K562 (cell line): ENCODE measurements around the gene CARM1. TPM values are rescaled to one million over a fixed set of nuclear protein-coding genes. Genes with fewer than 3 reads are reported as not detected.
A peak's percentile ranks its signal among the peaks of the same experiment; 100 is the strongest.

Experiments used
- ATF6 ChIP-seq: sonication (generic); formaldehyde crosslinking; IDR thresholded peaks from 2 replicates; pipeline ENCODE4 v1.4.0; 2020; ENCODE audit warnings: mild to moderate bottlenecking, missing genetic modification reagents
- BCOR ChIP-seq: fragments of 450-650 bp; IDR thresholded peaks from 2 replicates; pipeline ENCODE4 v1.6.1; 2016
- CLOCK ChIP-seq: fragments of 250-450 bp; sonication (Bioruptor Pico); IDR thresholded peaks from 2 replicates; pipeline ENCODE4 v1.4.0; 2020; ENCODE audit warnings: mild to moderate bottlenecking, moderate library complexity, borderline replicate concordance
- ID3 ChIP-seq, 2 experiments: fragments of 250-450 bp in 1 of 2; fragments of 450-650 bp in 1 of 2; sonication (Bioruptor Pico) in 1 of 2; IDR thresholded peaks; 2 replicates each; pipeline versions ENCODE4 v1.6.1 to v1.8.0; 2016 to 2021; ENCODE audit warnings: mild to moderate bottlenecking in 2 of 2, moderate library complexity in 2 of 2, missing compliant biosample characterization in 1 of 2, missing genetic modification characterization in 1 of 2
- LCOR ChIP-seq: sonication (generic); formaldehyde crosslinking; IDR thresholded peaks from 2 replicates; pipeline ENCODE4 v1.8.0; 2022; ENCODE audit warnings: mild to moderate bottlenecking, missing genetic modification reagents
- PBX2 ChIP-seq, 2 experiments: IDR thresholded peaks in 1 of 2; conservative IDR thresholded peaks in 1 of 2; 2 replicates each; pipeline ENCODE4 v1.6.1; 2016; ENCODE audit warnings: low read depth in 2 of 2, mild to moderate bottlenecking in 1 of 2, missing compliant biosample characterization in 1 of 2, missing genetic modification characterization in 1 of 2, moderate library complexity in 1 of 2
- PRPF4 ChIP-seq: fragments of 200-400 bp; formaldehyde crosslinking; IDR thresholded peaks from one replicate; pipeline ENCODE4 v1.6.1; 2017; ENCODE audit warnings: low read length, low read depth, mild to moderate bottlenecking; ENCODE audit not compliant: insufficient read depth, poor library complexity, severe bottlenecking
- RFX1 ChIP-seq: fragments of 450-650 bp; IDR thresholded peaks from 2 replicates; pipeline ENCODE4 v1.6.1; 2016; ENCODE audit warnings: mild to moderate bottlenecking, moderate library complexity
- RHOXF2B ChIP-seq: fragments of 250-450 bp; sonication (Bioruptor Pico); conservative IDR thresholded peaks from 2 replicates; pipeline ENCODE4 v1.5.1; 2021
- SIRT6 ChIP-seq: IDR thresholded peaks from one replicate; pipeline ENCODE4 v1.6.1; 2012; ENCODE audit warnings: low read depth, mild to moderate bottlenecking, control low read depth, inconsistent platforms, low read length, moderate library complexity
- SMAD1 ChIP-seq: fragments of 150-350 bp; IDR thresholded peaks from 2 replicates; pipeline ENCODE4 v1.6.1; 2014; ENCODE audit warnings: low read length, low read depth; ENCODE audit not compliant: partially characterized antibody
- ZBTB1 ChIP-seq: sonication (generic); formaldehyde crosslinking; IDR thresholded peaks from 2 replicates; pipeline ENCODE4 v1.8.1; 2023; ENCODE audit warnings: missing genetic modification reagents, low read depth, mild to moderate bottlenecking, borderline replicate concordance
- ZFP1 ChIP-seq: fragments of 450-650 bp; formaldehyde crosslinking; IDR thresholded peaks from 2 replicates; pipeline ENCODE4 v1.4.0; 2020; ENCODE audit warnings: mild to moderate bottlenecking, mixed read lengths
- ZNF197 ChIP-seq: fragments of 200-800 bp; sonication (Bioruptor generic); IDR thresholded peaks from 2 replicates; pipeline ENCODE4 v1.6.1; 2016; ENCODE audit warnings: low read depth, missing genetic modification characterization, missing compliant biosample characterization
- ZNF347 ChIP-seq: fragments of 450-650 bp; formaldehyde crosslinking; IDR thresholded peaks from 2 replicates; pipeline ENCODE4 v1.4.0; 2020; ENCODE audit warnings: low read depth, mild to moderate bottlenecking, moderate library complexity
- polyA plus RNA-seq, 8 experiments: library from polyadenylated mRNA; depleted of rRNA in 4 of 8; stranded (reverse) in 5 of 8; unstranded in 3 of 8; fragments of >200 nt; fragmentation: Nextera tagmentation in 2 of 8; fragmentation: Illumina TruSeq in 1 of 8; extraction: Ambion mirVana in 2 of 8; extraction: Trizol in 1 of 8; gene quantifications; 2 replicates each; pipeline versions ENCODE4 v1.2.1 to v1.2.3, GENCODE V29; 2011 to 2014; ENCODE audit warnings: inconsistent platforms in 1 of 8, missing spikeins in 1 of 8
- total RNA-seq, 7 experiments: library from RNA; depleted of rRNA in 6 of 7; stranded (reverse); fragments of >200 nt in 6 of 7; fragmentation: Illumina TruSeq in 2 of 7; extraction: Trizol in 2 of 7; gene quantifications; 2 replicates each; pipeline versions ENCODE4 v1.2.1 to v1.2.3, GENCODE V29; 2011 to 2021; ENCODE audit warnings: low replicate concordance in 1 of 7
- TF ChIP-seq, protein P1 (sequence below): sonication (generic); formaldehyde crosslinking; IDR thresholded peaks from 2 replicates; pipeline ENCODE4 v1.8.1; 2023; ENCODE audit warnings: mild to moderate bottlenecking, missing genetic modification reagents, moderate library complexity

Gene CARM1
- total and polyA plus RNA-seq, 9 of the 15 experiments (the other 6 are each of a cell fraction or from before 2014, with no cell fraction given), result 0.36 to 86.0 (median 29.7) TPM

DNA sequence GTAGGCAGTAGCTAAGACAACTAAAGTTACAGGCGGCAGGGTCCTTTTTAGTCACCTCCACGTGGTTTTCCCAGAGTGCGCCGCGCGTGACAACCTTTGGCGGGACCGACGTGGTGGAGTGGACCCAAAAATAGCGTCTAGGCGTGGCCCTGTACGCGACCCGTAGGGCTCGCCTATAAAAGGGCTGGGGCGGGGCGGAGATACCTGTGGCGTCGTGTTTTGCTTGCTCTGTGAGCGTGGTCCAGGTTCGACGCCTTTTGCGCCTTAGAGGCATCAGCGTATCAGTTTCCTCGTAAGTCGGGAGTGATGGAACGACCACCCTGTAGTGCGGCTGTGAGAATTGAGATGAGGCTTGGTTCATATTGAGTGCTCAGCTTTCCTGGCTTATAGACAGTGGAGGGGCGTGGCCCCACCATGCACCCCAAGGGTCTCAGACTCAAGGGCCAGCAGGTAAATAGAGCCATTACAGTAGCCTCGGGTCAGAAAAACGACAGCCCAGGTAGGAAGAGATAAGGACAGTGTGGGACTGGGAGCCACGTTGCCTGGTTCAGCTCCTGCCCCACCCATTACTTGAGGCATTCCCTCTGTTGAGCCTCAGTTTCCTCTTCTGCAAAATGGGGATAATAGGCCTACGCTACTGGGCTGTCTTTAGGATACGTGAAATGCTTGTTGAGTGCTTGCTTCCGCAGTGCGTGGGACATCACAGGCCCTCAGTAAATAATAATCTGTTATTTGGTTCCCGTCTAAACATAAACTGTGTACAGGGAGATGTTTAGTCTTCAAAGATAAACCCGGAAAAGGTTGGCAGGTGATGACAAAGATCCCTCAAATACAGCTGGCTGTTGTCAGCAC is 34.6 kb upstream of the CARM1 start (continued):
- no peak for TF ChIP-seq RFX1
- TF ChIP-seq ZNF197, result peak; percentile 91
- TF ChIP-seq ZFP1 (CRISPR knock-in tag), result no peak; the same call in 1 of the 2 replicates
- 0 out of 2 replicates have a peak, but pooled peaks have one; percentile 51 for TF ChIP-seq RHOXF2B
- TF ChIP-seq CLOCK (CRISPR knock-in tag), result no peak
- peak; percentile 100 for TF ChIP-seq LCOR
- no peak for TF ChIP-seq SIRT6
- no peak for TF ChIP-seq PBX2 (CRISPR knock-in tag; IDR thresholded peaks at IDR 0.05; ENCODE audit: low read depth)
- TF ChIP-seq PBX2 (tag; conservative IDR thresholded peaks at IDR 0.05; ENCODE audit: low read depth), result no peak
- TF ChIP-seq ID3 (CRISPR knock-in tag; IDR thresholded peaks at IDR 0.05), result peak; percentile 8; the same call in 1 of the 2 replicates
- TF ChIP-seq ID3 (tag; IDR thresholded peaks at IDR 0.05), result peak; percentile 97
- TF ChIP-seq ZBTB1 (CRISPR knock-in tag), result peak; percentile 77
- no peak for TF ChIP-seq ZNF347 (CRISPR knock-in tag)
- no peak for TF ChIP-seq PRPF4
- TF ChIP-seq BCOR, result peak; percentile 95
- TF ChIP-seq SMAD1, result no peak
- TF ChIP-seq ATF6 (CRISPR knock-in tag), result peak; percentile 100
- TF ChIP-seq, protein P1, sequence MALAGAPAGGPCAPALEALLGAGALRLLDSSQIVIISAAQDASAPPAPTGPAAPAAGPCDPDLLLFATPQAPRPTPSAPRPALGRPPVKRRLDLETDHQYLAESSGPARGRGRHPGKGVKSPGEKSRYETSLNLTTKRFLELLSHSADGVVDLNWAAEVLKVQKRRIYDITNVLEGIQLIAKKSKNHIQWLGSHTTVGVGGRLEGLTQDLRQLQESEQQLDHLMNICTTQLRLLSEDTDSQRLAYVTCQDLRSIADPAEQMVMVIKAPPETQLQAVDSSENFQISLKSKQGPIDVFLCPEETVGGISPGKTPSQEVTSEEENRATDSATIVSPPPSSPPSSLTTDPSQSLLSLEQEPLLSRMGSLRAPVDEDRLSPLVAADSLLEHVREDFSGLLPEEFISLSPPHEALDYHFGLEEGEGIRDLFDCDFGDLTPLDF (CRISPR knock-in tag), result peak; percentile 94
